Esophagus muscularis mucosa (tissue), 3 donors: ENCODE measurements around the gene LARGE1.

Source experiments
- CTCF ChIP-seq, 3 experiments: fragments of 200-600 bp in 2 of 3; fragments of 450-650 bp in 1 of 3; sonication (generic) in 2 of 3; IDR thresholded peaks; one replicate each; pipeline ENCODE4 v1.5.1; 2017 to 2019; ENCODE audit warnings: antibody characterized with exemption in 3 of 3, mild to moderate bottlenecking in 2 of 3, moderate library complexity in 1 of 3
- POLR2A ChIP-seq: fragments of 450-650 bp; IDR thresholded peaks from one replicate; pipeline ENCODE4 v1.6.1; 2017; ENCODE audit warnings: antibody characterized with exemption, moderate library complexity, mild to moderate bottlenecking, low read depth
- POLR2AphosphoS5 ChIP-seq, 2 donors: sonication (generic); formaldehyde crosslinking; IDR thresholded peaks; one replicate each; pipeline ENCODE4 v1.6.1; 2017; ENCODE audit warnings: antibody characterized with exemption in 2 of 2

- TF ChIP-seq CTCF (IDR thresholded peaks at IDR 0.05), result no peak
- TF ChIP-seq POLR2A, result no peak
- TF ChIP-seq POLR2AphosphoS5 (IDR thresholded peaks at IDR 0.05), result no peak
Observed at GRCh38 chr22:33772745-33773144, 147.5 kb downstream of the LARGE1 start.
